ENCODE results near the gene PPP1R26.

The PPP1R26 gene

GRCh38 chr9:135520916-135521607, 41.5 kb downstream of the PPP1R26 start, which contains the start of gene LCN1:
LCN1 (plus strand) TSS chr9:135521440; CDS start chr9:135521498, 58 bp downstream.
- in situ Hi-C loops (cut with MboI; ENCODE audit: low pct_unique_long_range_greater_than_20kb, low sequenced_read_pairs, unreplicated experiment), result no loop called here
- DNase-seq (ENCODE audit: low spot score), result no peak
- TF ChIP-seq, protein P1, sequence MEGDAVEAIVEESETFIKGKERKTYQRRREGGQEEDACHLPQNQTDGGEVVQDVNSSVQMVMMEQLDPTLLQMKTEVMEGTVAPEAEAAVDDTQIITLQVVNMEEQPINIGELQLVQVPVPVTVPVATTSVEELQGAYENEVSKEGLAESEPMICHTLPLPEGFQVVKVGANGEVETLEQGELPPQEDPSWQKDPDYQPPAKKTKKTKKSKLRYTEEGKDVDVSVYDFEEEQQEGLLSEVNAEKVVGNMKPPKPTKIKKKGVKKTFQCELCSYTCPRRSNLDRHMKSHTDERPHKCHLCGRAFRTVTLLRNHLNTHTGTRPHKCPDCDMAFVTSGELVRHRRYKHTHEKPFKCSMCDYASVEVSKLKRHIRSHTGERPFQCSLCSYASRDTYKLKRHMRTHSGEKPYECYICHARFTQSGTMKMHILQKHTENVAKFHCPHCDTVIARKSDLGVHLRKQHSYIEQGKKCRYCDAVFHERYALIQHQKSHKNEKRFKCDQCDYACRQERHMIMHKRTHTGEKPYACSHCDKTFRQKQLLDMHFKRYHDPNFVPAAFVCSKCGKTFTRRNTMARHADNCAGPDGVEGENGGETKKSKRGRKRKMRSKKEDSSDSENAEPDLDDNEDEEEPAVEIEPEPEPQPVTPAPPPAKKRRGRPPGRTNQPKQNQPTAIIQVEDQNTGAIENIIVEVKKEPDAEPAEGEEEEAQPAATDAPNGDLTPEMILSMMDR (IDR thresholded peaks at IDR 0.05; ENCODE audit: extremely low read depth, insufficient read depth, missing control alignments), result no peak

GRCh38 chr9:135521608-135522095, 42.1 kb downstream of the PPP1R26 start:
- peak; percentile 5 for DNase-seq (ENCODE audit: low spot score)
- in situ Hi-C loops (cut with MboI; ENCODE audit: low pct_unique_long_range_greater_than_20kb, low sequenced_read_pairs, unreplicated experiment), result no loop called here
- TF ChIP-seq, protein P1 (IDR thresholded peaks at IDR 0.05; ENCODE audit: extremely low read depth, insufficient read depth, missing control alignments), result no peak

GRCh38 chr9:135522137-135522877, 42.7 kb downstream of the PPP1R26 start:
- no peak for DNase-seq (ENCODE audit: low spot score)
- in situ Hi-C loops (cut with MboI; ENCODE audit: low pct_unique_long_range_greater_than_20kb, low sequenced_read_pairs, unreplicated experiment), result no loop called here
- TF ChIP-seq, protein P1 (IDR thresholded peaks at IDR 0.05; ENCODE audit: extremely low read depth, insufficient read depth, missing control alignments), result no peak

DNA sequence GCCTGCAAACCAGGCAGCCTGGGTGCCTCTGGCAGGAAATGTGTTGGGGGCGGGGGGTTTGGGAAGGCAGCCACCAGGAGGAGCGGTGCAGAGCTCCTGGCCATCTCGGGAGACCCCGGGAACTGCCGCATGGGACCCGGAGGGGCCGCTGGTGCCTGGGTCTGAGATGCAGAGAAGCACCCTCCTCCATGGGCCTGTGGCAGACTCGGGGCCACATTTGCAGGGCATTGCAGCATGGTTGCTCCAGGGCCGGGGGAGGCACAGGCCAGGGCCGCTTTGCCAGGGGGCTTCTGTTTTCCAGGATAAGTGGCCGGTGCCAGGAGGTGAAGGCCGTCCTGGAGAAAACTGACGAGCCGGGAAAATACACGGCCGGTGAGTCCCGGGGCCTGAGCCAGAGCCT, 43.3 kb downstream of the PPP1R26 start:
- no peak for DNase-seq (ENCODE audit: low spot score)
- TF ChIP-seq, protein P1 (IDR thresholded peaks at IDR 0.05; ENCODE audit: extremely low read depth, insufficient read depth, missing control alignments), result no peak
- in situ Hi-C loops (cut with MboI; ENCODE audit: low pct_unique_long_range_greater_than_20kb, low sequenced_read_pairs, unreplicated experiment), result no loop called here

- DNase-seq (ENCODE audit: low spot score), result no peak
- TF ChIP-seq, protein P1 (IDR thresholded peaks at IDR 0.05; ENCODE audit: extremely low read depth, insufficient read depth, missing control alignments), result no peak
- in situ Hi-C loops (cut with MboI; ENCODE audit: low pct_unique_long_range_greater_than_20kb, low sequenced_read_pairs, unreplicated experiment), result no loop called here
These were observed 44.0 kb downstream of the PPP1R26 start for GRCh38 chr9:135523521-135524129.

DNA sequence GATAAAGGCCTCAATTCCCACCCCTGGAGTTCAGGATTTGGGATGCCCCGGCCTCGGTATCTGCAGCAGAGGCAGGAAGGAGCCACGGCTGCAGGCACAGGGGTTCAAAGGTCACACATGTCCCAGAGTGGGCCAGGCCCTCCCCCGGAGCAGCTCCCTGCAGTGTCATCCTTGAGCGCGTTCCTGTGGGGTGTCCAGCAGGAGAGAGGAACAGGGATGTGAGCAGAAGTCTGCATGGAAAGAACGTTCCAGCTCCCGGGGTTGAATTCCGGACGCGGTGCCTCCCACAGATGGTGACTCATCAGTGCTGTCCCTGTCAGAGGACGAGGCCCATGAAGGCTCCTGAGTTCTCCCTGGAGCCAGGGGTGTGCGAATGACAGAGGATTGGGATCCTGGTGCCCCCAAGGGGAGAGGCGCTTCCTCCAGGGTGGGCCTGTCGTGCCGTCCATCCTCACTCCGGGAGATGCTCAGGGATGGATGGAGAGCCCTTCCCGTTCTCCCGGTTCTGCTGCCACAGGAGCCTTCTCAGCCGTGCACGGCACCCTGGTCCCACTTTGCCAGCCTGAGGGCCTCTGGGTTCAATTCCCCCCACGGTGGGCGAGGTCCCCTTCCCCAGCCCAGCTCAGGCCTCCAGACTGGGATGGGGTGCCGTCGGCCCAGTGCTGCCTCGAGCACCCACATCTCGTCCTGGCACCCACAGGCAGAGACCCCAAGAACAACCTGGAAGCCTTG, 44.7 kb downstream of the PPP1R26 start:
- TF ChIP-seq, protein P1 (IDR thresholded peaks at IDR 0.05; ENCODE audit: extremely low read depth, insufficient read depth, missing control alignments), result no peak
- in situ Hi-C loops (cut with MboI; ENCODE audit: low pct_unique_long_range_greater_than_20kb, low sequenced_read_pairs, unreplicated experiment), result no loop called here
- no peak for DNase-seq (ENCODE audit: low spot score)

All from GM13977 (cell line).